Measurements from ENCODE around the gene FAM118A. TPM values are rescaled to one million over a fixed set of nuclear protein-coding genes. Genes with fewer than 3 reads are reported as not detected.
A peak's percentile ranks its signal among the peaks of the same experiment; 100 is the strongest.

FAM118A gene
- total RNA-seq, 2 donors from 2014 or later: 54.4 to 244 TPM

- ATAC-seq (ENCODE audit: insufficient number of reproducible peaks, low FRiP score, low read depth) (peak; percentile 48), DNase-seq (ENCODE audit: low spot score) (no peak)
- no peaks in the 10 kb centered on the region for H3K27me3 ChIP-seq (replicated peaks; ENCODE audit: insufficient read depth)
- TF ChIP-seq CTCF (IDR thresholded peaks at IDR 0.05): peak; percentile 74
- no peak overlapping the region for H3K4me3 ChIP-seq
- peaks cover 0 to 11% of the 10 kb centered on the region in 2 donors for H3K4me1 ChIP-seq (ENCODE audit: control insufficient read depth in 1 of 2, low read depth in 2 of 2)
- H3K27ac ChIP-seq: no peak overlapping the region
- no peaks in the 10 kb centered on the region for H3K9me3 ChIP-seq
- H3K36me3 ChIP-seq: no peaks in the 10 kb centered on the region
These were observed 46.1 kb upstream of the FAM118A start for GRCh38 chr22:45263463-45264269.

- no peak for TF ChIP-seq CTCF (IDR thresholded peaks at IDR 0.05)
- no peaks in the 10 kb centered on the region for H3K27me3 ChIP-seq (replicated peaks; ENCODE audit: insufficient read depth)
- H3K36me3 ChIP-seq: no peaks in the 10 kb centered on the region
- DNase-seq (ENCODE audit: low spot score): no peak
- ATAC-seq (ENCODE audit: insufficient number of reproducible peaks, low FRiP score, low read depth): no peak
- H3K27ac ChIP-seq: no peak overlapping the region
- no peaks in the 10 kb centered on the region for H3K9me3 ChIP-seq
- peaks cover 0 to 24% of the 10 kb centered on the region in 2 donors for H3K4me1 ChIP-seq (ENCODE audit: control insufficient read depth in 1 of 2, low read depth in 2 of 2)
- no peak overlapping the region for H3K4me3 ChIP-seq
These were observed 44.2 kb upstream of the FAM118A start for GRCh38 chr22:45265535-45265934.

GRCh38 chr22:45268167-45268957, 41.4 kb upstream of the FAM118A start:
- no peak for TF ChIP-seq CTCF (IDR thresholded peaks at IDR 0.05)
- Histone ChIP-seq H3K36me3 (no peaks in the 10 kb centered on the region), H3K27me3 (replicated peaks; ENCODE audit: insufficient read depth) (no peaks in the 10 kb centered on the region), H3K4me3 (peak overlapping the region; percentile 87), H3K27ac (peak overlapping the region in 1 of 2 donors; percentile 50), H3K9me3 (no peaks in the 10 kb centered on the region), H3K4me1 (ENCODE audit: control insufficient read depth in 1 of 2, low read depth in 2 of 2) (peaks cover 8 to 44% of the 10 kb centered on the region in 2 donors)
- ATAC-seq (ENCODE audit: insufficient number of reproducible peaks, low FRiP score, low read depth): no peak
- no peak for DNase-seq (ENCODE audit: low spot score)

GRCh38 chr22:45268958-45269844, 40.5 kb upstream of the FAM118A start:
- Histone ChIP-seq H3K4me1 (ENCODE audit: control insufficient read depth in 1 of 2, low read depth in 2 of 2) (peaks cover 8 to 37% of the 10 kb centered on the region in 2 donors), H3K36me3 (no peaks in the 10 kb centered on the region), H3K9me3 (no peaks in the 10 kb centered on the region), H3K27ac (peak overlapping the region; percentile 16 to 90), H3K4me3 (peak overlapping the region; percentile 87), H3K27me3 (replicated peaks; ENCODE audit: insufficient read depth) (no peaks in the 10 kb centered on the region)
- ATAC-seq (ENCODE audit: insufficient number of reproducible peaks, low FRiP score, low read depth) (no peak), DNase-seq (ENCODE audit: low spot score) (no peak)
- peak; percentile 93 for TF ChIP-seq CTCF (IDR thresholded peaks at IDR 0.05)
